ENCODE measurements around the gene COPS2.
A peak's percentile ranks its signal among the peaks of the same experiment; 100 is the strongest.

COPS2 gene

DNA sequence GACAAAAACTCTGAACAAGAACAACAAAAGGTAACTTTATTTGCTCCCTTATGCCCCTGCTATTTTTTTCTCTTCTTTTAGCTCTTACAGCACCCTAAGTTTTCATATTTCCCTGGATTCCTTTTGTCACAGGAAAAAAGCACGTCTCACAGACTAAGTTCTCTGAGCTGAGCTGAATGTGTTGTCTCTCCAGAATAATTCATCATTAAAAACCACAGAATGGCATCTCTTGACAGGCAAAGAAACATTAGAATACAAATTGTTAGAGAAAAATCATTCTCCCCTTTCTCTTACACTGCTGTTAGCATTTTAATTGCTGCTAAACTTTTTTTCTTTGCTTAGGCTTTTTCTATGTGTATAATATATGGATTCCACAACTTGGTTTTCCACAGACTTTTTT is 60.5 kb downstream of the COPS2 start:
- Histone ChIP-seq H3K9ac (ENCODE audit: low read depth, low read length, poor library complexity) (no peak overlapping the region), H3K4me1 (ENCODE audit: control insufficient read depth in 2 of 2, insufficient read depth in 1 of 2, low read depth in 1 of 2, low read length in 2 of 2) (peaks cover 0 to 2% of the 10 kb centered on the region in 2 donors), H3K9me3 (replicated peaks in 1 of 2; ENCODE audit: control insufficient read depth in 2 of 2, insufficient read depth in 1 of 2, low read depth in 1 of 2, low read length in 2 of 2) (no peaks in the 10 kb centered on the region), H3K36me3 (replicated peaks in 1 of 2; ENCODE audit: control insufficient read depth in 2 of 2, insufficient read depth in 2 of 2, low read length in 2 of 2) (no peaks in the 10 kb centered on the region), H3K79me1 (ENCODE audit: low read depth, low read length) (no peaks in the 10 kb centered on the region), H3K4me3 (ENCODE audit: low read length in 2 of 2) (no peak overlapping the region), H2BK12ac (ENCODE audit: low read length) (no peak overlapping the region), H4K8ac (ENCODE audit: low read depth, low read length) (no peak overlapping the region), H3K23ac (ENCODE audit: low read depth, low read length, poor library complexity) (no peak overlapping the region), H3K27ac (replicated peaks; ENCODE audit: low read length) (no peak overlapping the region), H2BK5ac (ENCODE audit: low read length) (no peak overlapping the region), H2BK120ac (ENCODE audit: low read depth, low read length) (no peak overlapping the region), H3K27me3 (ENCODE audit: control insufficient read depth in 3 of 3, insufficient read depth in 3 of 3, low read depth in 1 of 3, low read length in 3 of 3) (no peaks in the 10 kb centered on the region), H3K14ac (ENCODE audit: low read length) (no peak overlapping the region), H2AFZ (ENCODE audit: low read length) (no peak overlapping the region), H3K18ac (ENCODE audit: low read length) (no peak overlapping the region), H2BK15ac (ENCODE audit: low read length) (no peak overlapping the region), H3K4ac (ENCODE audit: low read length) (no peak overlapping the region), H2AK5ac (ENCODE audit: low read depth, low read length) (no peak overlapping the region), H4K91ac (ENCODE audit: low read depth, low read length, poor library complexity) (no peak overlapping the region), H3K4me2 (ENCODE audit: insufficient read depth, low read length, poor library complexity, severe bottlenecking) (no peak overlapping the region)
- no CpG with 5 or more reads among the region's 1 CpG for WGBS, 2 donors (ENCODE audit: extremely low coverage in 2 of 2, insufficient read length in 2 of 2, insufficient replicate concordance in 1 of 2)
- no peak for DNase-seq (ENCODE audit: low spot score)

DNA sequence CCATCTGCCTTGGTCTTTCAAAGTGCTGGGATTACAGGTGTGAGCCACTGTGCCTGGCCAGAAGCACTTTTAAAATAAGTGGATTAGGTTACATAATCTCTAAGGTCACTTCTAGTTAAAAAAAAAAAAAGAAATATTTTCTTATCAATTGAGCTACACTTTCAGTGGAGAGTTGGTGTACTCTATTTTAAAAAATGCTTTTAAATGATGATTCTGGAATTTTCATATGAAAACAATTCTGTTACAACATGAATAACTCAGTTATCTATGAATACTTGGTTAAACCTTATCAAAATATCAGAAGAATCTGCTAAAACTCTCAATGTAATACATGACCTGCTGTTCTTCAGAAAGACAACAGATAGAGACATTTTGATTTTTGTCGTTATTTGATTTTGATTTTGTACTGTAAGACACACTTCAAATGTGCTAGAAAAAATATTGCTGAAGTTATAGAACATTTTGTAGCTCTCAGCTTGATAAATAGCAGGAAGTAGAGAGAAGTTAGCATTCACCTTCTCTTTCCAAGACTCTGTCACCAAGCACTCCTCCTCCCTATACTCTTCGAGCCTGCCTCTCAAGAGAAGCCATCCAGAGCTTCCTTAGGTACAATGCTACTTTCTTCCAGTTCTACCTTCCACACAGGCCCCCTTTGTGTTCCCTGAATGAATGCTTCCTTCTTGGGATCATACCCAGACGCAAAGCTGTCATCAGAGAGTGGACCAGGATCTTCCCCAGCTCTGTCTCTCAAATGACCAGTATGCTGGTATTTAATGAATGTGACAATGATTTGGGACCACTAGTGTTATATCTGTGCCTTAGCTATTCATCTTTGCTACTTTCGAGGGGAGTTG is 61.9 kb downstream of the COPS2 start:
- Histone ChIP-seq H3K4me3 (ENCODE audit: low read length in 2 of 2) (no peak overlapping the region), H3K9me3 (replicated peaks in 1 of 2; ENCODE audit: control insufficient read depth in 2 of 2, insufficient read depth in 1 of 2, low read depth in 1 of 2, low read length in 2 of 2) (no peaks in the 10 kb centered on the region), H2BK15ac (ENCODE audit: low read length) (no peak overlapping the region), H3K4me2 (ENCODE audit: insufficient read depth, low read length, poor library complexity, severe bottlenecking) (no peak overlapping the region), H3K4me1 (ENCODE audit: control insufficient read depth in 2 of 2, insufficient read depth in 1 of 2, low read depth in 1 of 2, low read length in 2 of 2) (peaks cover 0 to 2% of the 10 kb centered on the region in 2 donors), H3K23ac (ENCODE audit: low read depth, low read length, poor library complexity) (no peak overlapping the region), H3K27me3 (ENCODE audit: control insufficient read depth in 3 of 3, insufficient read depth in 3 of 3, low read depth in 1 of 3, low read length in 3 of 3) (no peaks in the 10 kb centered on the region), H3K9ac (ENCODE audit: low read depth, low read length, poor library complexity) (no peak overlapping the region), H3K14ac (ENCODE audit: low read length) (no peak overlapping the region), H3K4ac (ENCODE audit: low read length) (no peak overlapping the region), H3K18ac (ENCODE audit: low read length) (no peak overlapping the region), H2AFZ (ENCODE audit: low read length) (no peak overlapping the region), H3K79me1 (ENCODE audit: low read depth, low read length) (no peaks in the 10 kb centered on the region), H3K36me3 (replicated peaks in 1 of 2; ENCODE audit: control insufficient read depth in 2 of 2, insufficient read depth in 2 of 2, low read length in 2 of 2) (no peaks in the 10 kb centered on the region), H2BK120ac (ENCODE audit: low read depth, low read length) (no peak overlapping the region), H2BK12ac (ENCODE audit: low read length) (no peak overlapping the region), H2AK5ac (ENCODE audit: low read depth, low read length) (no peak overlapping the region), H3K27ac (replicated peaks; ENCODE audit: low read length) (no peak overlapping the region), H4K91ac (ENCODE audit: low read depth, low read length, poor library complexity) (no peak overlapping the region), H4K8ac (ENCODE audit: low read depth, low read length) (no peak overlapping the region), H2BK5ac (ENCODE audit: low read length) (no peak overlapping the region)
- WGBS, 2 donors (ENCODE audit: extremely low coverage in 2 of 2, insufficient read length in 2 of 2, insufficient replicate concordance in 1 of 2), result no CpG with 5 or more reads among the region's 4 CpGs
- no peak for DNase-seq (ENCODE audit: low spot score)

DNA sequence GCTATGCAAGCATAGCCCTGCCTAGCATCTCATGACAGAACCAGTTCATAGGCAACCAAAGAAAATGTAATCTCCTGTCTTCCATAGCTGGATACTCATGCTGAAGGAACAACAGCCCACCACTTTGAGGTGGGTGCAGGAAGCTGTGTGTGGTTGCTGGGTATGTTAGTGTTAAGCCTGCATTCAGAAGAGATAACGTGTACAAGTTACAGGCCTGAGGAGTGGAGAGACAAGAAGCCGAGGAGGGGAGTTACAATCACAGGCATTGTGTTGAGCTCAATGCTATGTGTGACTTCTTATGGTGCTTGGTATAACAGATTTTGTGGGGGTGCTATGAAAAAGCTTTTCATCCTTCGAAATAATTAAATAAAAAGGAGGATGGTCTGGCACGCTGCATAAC is 66.4 kb downstream of the COPS2 start:
- no peaks in the 10 kb centered on the region for H3K9me3 ChIP-seq (replicated peaks in 1 of 2; ENCODE audit: control insufficient read depth in 2 of 2, insufficient read depth in 1 of 2, low read depth in 1 of 2, low read length in 2 of 2)
- H3K4ac ChIP-seq (ENCODE audit: low read length), result no peak overlapping the region
- peak overlapping the region; percentile 1 for H2AFZ ChIP-seq (ENCODE audit: low read length)
- H3K23ac ChIP-seq (ENCODE audit: low read depth, low read length, poor library complexity), result no peak overlapping the region
- DNase-seq (ENCODE audit: low spot score), result no peak
- H4K8ac ChIP-seq (ENCODE audit: low read depth, low read length), result no peak overlapping the region
- no peaks in the 10 kb centered on the region for H3K79me1 ChIP-seq (ENCODE audit: low read depth, low read length)
- no CpG with 5 or more reads among the region's 4 CpGs for WGBS, 2 donors (ENCODE audit: extremely low coverage in 2 of 2, insufficient read length in 2 of 2, insufficient replicate concordance in 1 of 2)
- no peak overlapping the region for H2BK15ac ChIP-seq (ENCODE audit: low read length)
- H4K91ac ChIP-seq (ENCODE audit: low read depth, low read length, poor library complexity), result no peak overlapping the region
- H3K36me3 ChIP-seq (replicated peaks in 1 of 2; ENCODE audit: control insufficient read depth in 2 of 2, insufficient read depth in 2 of 2, low read length in 2 of 2), result no peaks in the 10 kb centered on the region
- no peak overlapping the region for H3K9ac ChIP-seq (ENCODE audit: low read depth, low read length, poor library complexity)
- H3K18ac ChIP-seq (ENCODE audit: low read length), result no peak overlapping the region
- H3K27ac ChIP-seq (replicated peaks; ENCODE audit: low read length), result no peak overlapping the region
- H3K4me2 ChIP-seq (ENCODE audit: insufficient read depth, low read length, poor library complexity, severe bottlenecking), result no peak overlapping the region
- no peak overlapping the region for H2AK5ac ChIP-seq (ENCODE audit: low read depth, low read length)
- H2BK120ac ChIP-seq (ENCODE audit: low read depth, low read length), result no peak overlapping the region
- no peak overlapping the region for H3K14ac ChIP-seq (ENCODE audit: low read length)
- no peak overlapping the region for H3K4me3 ChIP-seq (ENCODE audit: low read length in 2 of 2)
- H2BK5ac ChIP-seq (ENCODE audit: low read length), result no peak overlapping the region
- H2BK12ac ChIP-seq (ENCODE audit: low read length), result no peak overlapping the region
- H3K27me3 ChIP-seq (ENCODE audit: control insufficient read depth in 3 of 3, insufficient read depth in 3 of 3, low read depth in 1 of 3, low read length in 3 of 3), result no peaks in the 10 kb centered on the region
- H3K4me1 ChIP-seq (ENCODE audit: control insufficient read depth in 2 of 2, insufficient read depth in 1 of 2, low read depth in 1 of 2, low read length in 2 of 2), result peaks cover 0 to 3% of the 10 kb centered on the region in 2 donors

DNA sequence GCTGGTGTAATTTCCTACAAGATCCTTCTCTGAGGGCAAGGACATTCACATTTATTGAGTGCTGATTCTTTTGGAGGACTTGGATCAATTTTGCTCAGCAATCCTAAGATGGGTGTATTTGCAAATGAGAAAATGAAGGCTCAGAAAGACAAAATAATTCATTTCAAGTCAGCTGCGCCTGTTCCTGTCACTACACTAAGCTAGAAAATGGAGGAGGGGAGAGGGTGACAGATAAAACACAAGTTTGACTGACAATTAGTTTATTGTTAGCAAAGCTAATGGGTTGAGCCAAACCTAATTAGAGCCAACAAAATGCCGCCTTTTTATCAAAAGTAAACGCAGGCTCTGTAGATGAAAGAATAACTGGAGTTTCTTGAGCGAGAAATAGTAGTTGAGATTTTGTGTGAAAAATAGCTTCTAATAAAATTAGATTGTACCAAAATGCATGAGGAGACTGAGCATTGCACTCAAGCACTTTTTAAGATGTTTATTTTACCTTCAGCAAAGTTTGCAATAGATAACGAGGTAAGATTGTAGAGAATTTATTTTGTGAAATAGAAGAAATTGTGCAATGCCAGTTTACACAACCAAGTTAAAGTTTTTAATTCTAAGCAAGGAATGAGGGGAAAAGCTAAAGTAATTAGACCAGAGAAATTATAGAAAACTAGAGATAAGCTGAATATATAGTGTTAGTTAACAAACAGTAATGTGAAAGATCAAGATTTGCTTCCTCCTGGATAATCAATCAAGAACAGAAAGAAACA is 69.5 kb downstream of the COPS2 start:
- H3K4ac ChIP-seq (ENCODE audit: low read length), result no peak overlapping the region
- no peaks in the 10 kb centered on the region for H3K79me1 ChIP-seq (ENCODE audit: low read depth, low read length)
- no peak overlapping the region for H3K4me3 ChIP-seq (ENCODE audit: low read length in 2 of 2)
- H3K9ac ChIP-seq (ENCODE audit: low read depth, low read length, poor library complexity), result no peak overlapping the region
- H3K18ac ChIP-seq (ENCODE audit: low read length), result no peak overlapping the region
- WGBS, 2 donors (ENCODE audit: extremely low coverage in 2 of 2, insufficient read length in 2 of 2, insufficient replicate concordance in 1 of 2), result 100% methylated on average over 1 of the region's 5 CpGs; no CpG with 5 or more reads in 1 of the 2 donors
- H3K23ac ChIP-seq (ENCODE audit: low read depth, low read length, poor library complexity), result no peak overlapping the region
- no peak overlapping the region for H2BK12ac ChIP-seq (ENCODE audit: low read length)
- H3K27me3 ChIP-seq (ENCODE audit: control insufficient read depth in 3 of 3, insufficient read depth in 3 of 3, low read depth in 1 of 3, low read length in 3 of 3), result no peaks in the 10 kb centered on the region
- no peaks in the 10 kb centered on the region for H3K9me3 ChIP-seq (replicated peaks in 1 of 2; ENCODE audit: control insufficient read depth in 2 of 2, insufficient read depth in 1 of 2, low read depth in 1 of 2, low read length in 2 of 2)
- no peak overlapping the region for H3K14ac ChIP-seq (ENCODE audit: low read length)
- no peak overlapping the region for H4K8ac ChIP-seq (ENCODE audit: low read depth, low read length)
- DNase-seq (ENCODE audit: low spot score), result no peak
- H3K4me2 ChIP-seq (ENCODE audit: insufficient read depth, low read length, poor library complexity, severe bottlenecking), result no peak overlapping the region
- no peak overlapping the region for H2AK5ac ChIP-seq (ENCODE audit: low read depth, low read length)
- no peaks in the 10 kb centered on the region for H3K36me3 ChIP-seq (replicated peaks in 1 of 2; ENCODE audit: control insufficient read depth in 2 of 2, insufficient read depth in 2 of 2, low read length in 2 of 2)
- H2AFZ ChIP-seq (ENCODE audit: low read length), result peak overlapping the region; percentile 36
- no peak overlapping the region for H2BK5ac ChIP-seq (ENCODE audit: low read length)
- no peak overlapping the region for H3K27ac ChIP-seq (replicated peaks; ENCODE audit: low read length)
- no peak overlapping the region for H2BK15ac ChIP-seq (ENCODE audit: low read length)
- H2BK120ac ChIP-seq (ENCODE audit: low read depth, low read length), result no peak overlapping the region
- H4K91ac ChIP-seq (ENCODE audit: low read depth, low read length, poor library complexity), result no peak overlapping the region
- H3K4me1 ChIP-seq (ENCODE audit: control insufficient read depth in 2 of 2, insufficient read depth in 1 of 2, low read depth in 1 of 2, low read length in 2 of 2), result peaks cover 0 to 3% of the 10 kb centered on the region in 2 donors

All from neuronal stem cell (in vitro differentiated cells).